ENCODE data around the gene FAM131B.
A peak's percentile ranks its signal among the peaks of the same experiment; 100 is the strongest.
"Not testable (repeated sequence)": the region's sequence is repeated elsewhere in the genome, so short reads cannot be mapped to it uniquely, and the experiment has no call there.

Gene FAM131B

GRCh38 chr7:143407287-143408251 lies 45.1 kb upstream of the FAM131B start:
- POLR2A ChIA-PET (ENCODE audit: low non-redundant PET), result no interaction called here
- CTCF ChIA-PET, result interaction anchor here (1.3 kb wide), 1 partner anchor 27 kb away, joined by 6 read pairs; no protein-coding TSS in a partner anchor
- peak overlapping the region; percentile 7; the same call in 1 of the 2 replicates for H3K27ac ChIP-seq
- no peak for TF ChIP-seq CTCF (conservative IDR thresholded peaks at IDR 0.05; ENCODE audit: low read depth)
- peak; percentile 49 for DNase-seq (ENCODE audit: low spot score)

- TF ChIP-seq CTCF (conservative IDR thresholded peaks at IDR 0.05; ENCODE audit: low read depth), result no peak
- ChIA-PET POLR2A (ENCODE audit: low non-redundant PET) (no interaction called here), CTCF (no interaction called here)
- H3K27ac ChIP-seq, result no peak overlapping the region
- DNase-seq (ENCODE audit: low spot score), result no peak
These were observed 43.5 kb upstream of the FAM131B start for GRCh38 chr7:143406002-143406357.

GRCh38 chr7:143405173-143406001 lies 42.9 kb upstream of the FAM131B start:
- no peak for TF ChIP-seq CTCF (conservative IDR thresholded peaks at IDR 0.05; ENCODE audit: low read depth)
- DNase-seq (ENCODE audit: low spot score), result no peak
- ChIA-PET CTCF (interaction anchor here (0.6 to 0.7 kb wide), 2 partner anchors 10 to 409 kb away, joined by 3 to 5 read pairs; no protein-coding TSS in a partner anchor), POLR2A (ENCODE audit: low non-redundant PET) (interaction anchor here (1.1 kb wide), 1 partner anchor 17 kb away, joined by 3 read pairs; no protein-coding TSS in a partner anchor)
- H3K27ac ChIP-seq, result no peak overlapping the region

GRCh38 chr7:143402233-143402632 lies 39.7 kb upstream of the FAM131B start:
- H3K27ac ChIP-seq; POLR2A ChIA-PET (ENCODE audit: low non-redundant PET); DNase-seq (ENCODE audit: low spot score); CTCF ChIA-PET: not testable (repeated sequence)

- H3K27ac ChIP-seq, result no peak overlapping the region
- no peak for DNase-seq (ENCODE audit: low spot score)
- CTCF ChIA-PET, result no interaction called here
- TF ChIP-seq CTCF (conservative IDR thresholded peaks at IDR 0.05; ENCODE audit: low read depth), result no peak
- POLR2A ChIA-PET (ENCODE audit: low non-redundant PET), result no interaction called here
These were observed 38.8 kb upstream of the FAM131B start for GRCh38 chr7:143401265-143401664.

GRCh38 chr7:143399642-143400041 lies 37.1 kb upstream of the FAM131B start:
- no peak for DNase-seq (ENCODE audit: low spot score)
- ChIA-PET CTCF (no interaction called here), POLR2A (ENCODE audit: low non-redundant PET) (no interaction called here)
- no peak overlapping the region for H3K27ac ChIP-seq
- TF ChIP-seq CTCF (conservative IDR thresholded peaks at IDR 0.05; ENCODE audit: low read depth), result no peak
